Adrenal gland (tissue), 5 donors: Measurements from ENCODE around the gene KCNIP3.

Experiments
- POLR2A ChIP-seq, 2 donors: fragments of 450-650 bp; IDR thresholded peaks; one replicate each; pipeline ENCODE4 v1.6.1; 2017; ENCODE audit warnings: antibody characterized with exemption in 2 of 2, mild to moderate bottlenecking in 2 of 2, moderate library complexity in 1 of 2
- TF ChIP-seq, protein P1 (sequence below), 6 experiments: fragments of 450-650 bp in 4 of 6; fragments of 200-600 bp in 2 of 6; sonication (generic) in 1 of 6; IDR thresholded peaks; 1 replicate in 5 of 6; 2 replicates in 1 of 6; pipeline versions ENCODE4 v1.5.1 to v1.8.0; 2016 to 2021; ENCODE audit warnings: antibody characterized with exemption in 6 of 6, mild to moderate bottlenecking in 2 of 6, moderate library complexity in 1 of 6
- donor health status: DM: no; HTN: no; CAD: no.

DNA sequence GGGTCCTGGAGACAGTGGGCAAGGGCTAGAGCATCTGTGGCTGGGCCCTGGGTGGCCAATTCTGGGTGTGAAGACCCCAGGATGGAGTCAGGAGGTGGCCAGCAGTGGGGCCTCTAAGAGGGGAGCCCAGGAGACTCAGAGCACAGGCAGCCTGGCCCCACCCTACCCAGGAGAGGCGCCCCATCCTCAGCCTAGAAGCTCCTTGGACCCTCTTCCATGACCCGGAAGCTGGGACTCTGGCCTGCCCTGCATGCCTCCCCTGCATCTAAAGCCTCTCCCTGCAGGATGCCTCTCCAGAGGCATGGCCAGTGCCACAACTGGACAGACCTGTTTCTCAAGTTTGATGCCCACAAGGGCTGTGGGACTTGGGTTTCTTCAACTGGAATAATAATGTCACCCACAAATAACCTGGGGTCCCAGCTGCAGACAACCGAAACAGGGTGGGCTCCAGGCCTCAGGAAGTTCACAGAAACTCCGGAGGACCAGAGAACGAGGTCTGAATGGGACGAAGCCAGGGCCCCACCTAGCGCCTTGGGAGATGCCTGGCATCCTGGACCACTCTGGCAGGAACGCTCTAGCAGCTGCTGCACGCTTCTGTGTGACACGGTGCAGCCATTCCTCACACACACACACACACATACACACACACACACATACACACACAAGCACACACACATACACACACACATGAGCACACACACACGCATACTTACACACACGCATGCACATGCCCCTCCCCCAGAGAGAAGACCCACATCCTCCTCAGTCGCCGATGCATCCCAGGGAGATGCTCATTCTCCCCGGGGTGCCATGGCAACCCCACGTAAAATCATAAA is 16.4 kb downstream of the KCNIP3 start:
- TF ChIP-seq, protein P1, sequence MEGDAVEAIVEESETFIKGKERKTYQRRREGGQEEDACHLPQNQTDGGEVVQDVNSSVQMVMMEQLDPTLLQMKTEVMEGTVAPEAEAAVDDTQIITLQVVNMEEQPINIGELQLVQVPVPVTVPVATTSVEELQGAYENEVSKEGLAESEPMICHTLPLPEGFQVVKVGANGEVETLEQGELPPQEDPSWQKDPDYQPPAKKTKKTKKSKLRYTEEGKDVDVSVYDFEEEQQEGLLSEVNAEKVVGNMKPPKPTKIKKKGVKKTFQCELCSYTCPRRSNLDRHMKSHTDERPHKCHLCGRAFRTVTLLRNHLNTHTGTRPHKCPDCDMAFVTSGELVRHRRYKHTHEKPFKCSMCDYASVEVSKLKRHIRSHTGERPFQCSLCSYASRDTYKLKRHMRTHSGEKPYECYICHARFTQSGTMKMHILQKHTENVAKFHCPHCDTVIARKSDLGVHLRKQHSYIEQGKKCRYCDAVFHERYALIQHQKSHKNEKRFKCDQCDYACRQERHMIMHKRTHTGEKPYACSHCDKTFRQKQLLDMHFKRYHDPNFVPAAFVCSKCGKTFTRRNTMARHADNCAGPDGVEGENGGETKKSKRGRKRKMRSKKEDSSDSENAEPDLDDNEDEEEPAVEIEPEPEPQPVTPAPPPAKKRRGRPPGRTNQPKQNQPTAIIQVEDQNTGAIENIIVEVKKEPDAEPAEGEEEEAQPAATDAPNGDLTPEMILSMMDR (IDR thresholded peaks at IDR 0.05): no peak
- no peak for TF ChIP-seq POLR2A (IDR thresholded peaks at IDR 0.05)
